HG03025 (cell line): ENCODE measurements around the gene TERC.

Source experiments
- ATAC-seq: cut with Tn5 transposase; IDR thresholded peaks from one replicate; pipeline ENCODE4 v1.9.1; 2021; ENCODE audit warnings: mild to moderate bottlenecking, moderate library complexity; ENCODE audit not compliant: unreplicated experiment, low FRiP score

The TERC gene

DNA sequence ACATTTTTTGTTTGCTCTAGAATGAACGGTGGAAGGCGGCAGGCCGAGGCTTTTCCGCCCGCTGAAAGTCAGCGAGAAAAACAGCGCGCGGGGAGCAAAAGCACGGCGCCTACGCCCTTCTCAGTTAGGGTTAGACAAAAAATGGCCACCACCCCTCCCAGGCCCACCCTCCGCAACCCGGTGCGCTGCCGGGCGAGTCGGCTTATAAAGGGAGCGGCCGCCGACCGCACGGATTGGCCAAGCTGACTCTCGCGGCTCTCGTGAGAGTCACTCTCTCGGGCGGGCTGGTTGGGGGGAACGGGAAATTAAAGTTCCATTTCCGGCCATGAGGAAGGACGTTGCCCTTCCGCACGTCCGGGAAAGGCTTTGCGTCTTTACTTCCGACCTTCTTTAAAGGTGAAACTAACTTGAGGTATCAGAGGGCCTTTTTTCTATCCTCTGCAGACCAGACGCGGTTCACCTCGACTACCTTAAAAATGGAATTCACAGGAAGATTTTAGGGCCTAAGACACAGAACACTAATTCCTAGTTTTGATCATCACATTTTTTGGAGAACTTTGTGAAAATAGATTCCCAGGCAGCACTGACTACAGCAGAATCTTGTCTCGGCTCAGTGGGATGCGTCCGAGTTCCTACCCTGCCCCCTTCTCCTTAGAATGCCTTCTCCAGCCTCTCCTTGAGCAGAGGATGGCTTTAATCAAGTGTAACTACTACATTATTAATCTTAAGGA, at the start of gene TERC:
Gene TERC (minus strand): TSS at position 179 of the 731 bp plus-strand sequence.
- peak; percentile 79 for ATAC-seq

DNA sequence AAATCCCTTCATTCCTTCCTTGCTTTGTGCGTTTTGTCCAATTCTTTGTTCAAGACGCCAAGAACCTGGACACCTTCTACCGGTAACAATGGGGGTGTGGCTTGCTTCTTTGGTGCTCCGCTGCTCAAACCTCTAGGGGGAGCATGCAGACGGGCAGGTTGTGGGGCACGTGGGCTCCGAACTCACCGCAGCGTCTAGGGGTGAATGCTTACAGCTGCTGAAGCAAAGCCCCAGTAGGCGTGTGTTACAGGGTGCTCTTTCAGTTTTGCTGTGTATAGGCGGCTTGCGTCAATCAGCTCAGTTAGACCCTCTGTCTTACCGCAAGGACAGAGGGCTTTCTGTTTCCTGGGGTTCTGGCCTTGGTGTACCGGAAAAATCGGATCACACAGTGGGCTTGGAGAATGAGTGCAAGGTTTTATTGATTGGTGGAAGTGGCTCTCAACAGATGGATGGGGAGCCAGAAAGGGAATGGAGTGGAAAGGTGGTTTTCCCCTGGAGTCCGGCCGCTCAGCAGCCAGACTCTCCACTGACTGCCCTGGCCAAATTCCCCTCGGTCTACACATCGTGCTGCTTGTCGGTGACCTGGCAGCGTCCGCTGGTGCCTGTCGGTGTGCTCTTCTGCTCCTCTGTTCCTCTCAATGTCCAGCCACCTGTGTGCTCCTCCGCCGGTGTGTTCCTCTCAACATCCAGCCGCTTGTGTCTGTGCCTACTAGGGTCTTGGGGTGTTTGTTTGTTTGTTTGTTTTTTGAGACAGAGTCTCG, 49.1 kb upstream of the TERC start:
- ATAC-seq = peak; percentile 87

DNA sequence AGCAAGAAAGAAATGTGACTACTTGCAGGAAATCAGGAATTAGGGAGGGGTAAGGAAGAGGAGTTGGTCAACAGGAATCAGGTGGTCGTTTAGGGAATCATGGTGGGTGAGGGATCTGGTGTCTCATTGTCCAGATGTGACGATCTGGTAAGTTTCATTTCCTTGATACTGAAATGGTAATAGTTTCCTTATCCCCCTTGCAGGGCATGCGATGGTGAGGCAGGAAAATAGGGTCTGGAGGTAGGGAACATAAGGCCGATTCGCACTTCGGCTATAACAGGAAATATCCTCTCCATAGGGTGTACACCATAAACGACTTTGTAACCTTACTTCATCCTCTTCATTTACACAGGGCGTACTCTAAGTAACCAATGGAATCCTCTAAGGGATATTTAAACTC, 48.4 kb upstream of the TERC start:
- ATAC-seq = no peak

DNA sequence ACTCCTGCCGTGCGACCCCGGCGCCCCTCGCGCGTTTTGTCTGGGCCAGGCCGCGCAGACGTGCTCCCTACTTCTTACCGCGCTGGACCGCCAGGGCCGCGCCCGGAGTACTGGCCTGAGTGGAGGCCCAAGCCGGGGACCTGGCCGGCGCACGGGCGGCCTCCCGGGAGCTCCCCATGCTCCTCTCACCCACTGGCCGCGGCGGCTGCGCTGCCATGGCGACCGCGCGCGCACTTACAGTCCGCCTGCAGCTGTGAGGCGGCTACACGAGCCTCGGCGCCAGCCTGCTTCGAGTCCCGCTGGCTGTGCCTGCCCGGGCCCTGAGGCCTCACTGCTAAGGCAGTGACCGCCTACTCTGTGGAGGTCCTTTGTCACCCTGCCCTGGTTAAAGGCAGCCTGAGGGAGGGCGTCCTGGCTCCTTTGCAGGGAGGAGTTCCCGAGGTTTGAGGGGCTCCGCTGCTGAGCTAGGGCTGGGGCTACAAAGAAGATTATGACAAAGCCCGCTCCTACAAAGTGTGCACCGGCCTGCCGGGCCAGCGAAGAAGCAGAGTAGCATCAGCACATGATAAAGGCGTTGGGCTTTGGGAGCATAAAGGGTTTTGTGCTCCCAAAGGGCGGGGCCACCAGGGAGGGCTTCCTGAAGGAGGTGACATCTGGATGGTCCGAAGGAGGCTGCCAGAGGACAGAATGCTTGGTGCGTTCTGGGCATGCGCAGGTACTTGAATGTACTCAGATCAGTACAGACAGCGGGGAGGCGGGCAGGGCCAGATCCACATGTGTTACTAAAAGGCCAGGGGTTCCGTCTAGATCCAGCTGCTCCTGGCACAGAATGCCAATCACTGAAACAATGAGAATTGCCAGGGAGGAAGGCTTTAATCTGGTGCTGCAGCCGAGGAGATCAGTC, 47.7 kb upstream of the TERC start, which contains the start of the genes LRRC34 and LRRIQ4:
Gene LRRC34 (minus strand): TSS at position 573 of the 904 bp plus-strand sequence. CDS start 356 bp downstream, at position 217.
Gene LRRIQ4 (plus strand): TSS at position 539 of the 904 bp plus-strand sequence. CDS start 9,052 bp downstream, outside the sequence.
- ATAC-seq = peak; percentile 61

DNA sequence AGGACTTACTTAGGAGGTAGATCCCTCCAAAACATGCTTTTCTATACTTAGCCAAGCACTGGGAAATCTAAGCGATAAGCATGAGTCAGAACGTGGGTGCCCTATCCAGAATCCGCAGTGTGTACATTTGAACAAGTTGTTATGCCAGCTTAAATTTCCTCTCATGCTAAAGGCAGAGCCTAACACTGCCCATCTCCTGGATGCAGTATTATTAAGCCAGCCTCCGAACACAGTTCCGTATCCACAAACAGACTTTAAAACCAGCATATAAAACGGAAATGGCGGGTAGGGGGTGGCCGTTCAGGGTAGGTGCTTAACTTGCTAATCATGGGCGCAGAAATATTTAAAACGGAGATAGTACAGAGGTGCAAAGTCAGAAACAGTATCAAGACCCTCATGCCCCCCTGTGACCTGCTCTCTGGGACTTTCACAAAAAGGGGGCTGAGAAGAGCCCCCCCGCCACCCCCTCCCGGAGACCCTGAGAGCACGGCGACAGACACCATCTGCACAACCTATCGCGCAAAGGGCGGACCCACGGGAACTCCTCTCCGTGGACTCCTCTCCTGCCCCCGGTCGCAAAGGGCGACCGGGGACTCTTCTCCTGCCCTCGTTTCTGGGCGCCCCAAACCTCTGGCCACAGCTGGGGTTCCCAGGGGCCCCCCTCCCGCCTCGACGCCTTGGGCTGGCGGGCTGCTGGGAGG, 46.9 kb upstream of the TERC start:
- ATAC-seq = peak; percentile 6

DNA sequence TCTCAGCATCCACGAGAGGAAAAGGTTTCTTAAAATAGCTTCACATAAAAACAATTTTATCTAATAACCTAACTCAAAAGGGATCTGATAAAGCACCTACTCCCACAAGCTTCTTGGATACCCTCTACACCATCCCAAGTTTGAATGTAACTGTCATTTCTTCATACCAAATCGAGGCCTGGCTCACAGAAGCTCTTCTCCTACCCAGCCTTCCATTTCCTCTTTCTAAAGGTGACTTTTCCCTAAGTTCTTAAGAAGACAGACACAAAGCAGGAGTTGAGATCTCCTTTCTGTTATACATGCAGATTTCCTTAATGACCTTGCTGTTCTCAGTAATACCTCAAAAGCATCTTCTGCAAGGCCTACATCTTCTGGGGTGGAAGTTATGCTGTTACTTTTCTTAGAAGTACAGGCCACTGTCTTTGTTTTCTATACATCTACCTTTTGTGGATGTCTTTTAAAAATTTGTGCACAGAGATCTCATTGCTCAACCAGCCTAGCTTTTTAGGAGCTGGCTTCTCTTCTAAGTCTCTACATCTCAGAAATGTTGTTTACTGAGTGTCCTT, 44.5 kb upstream of the TERC start:
- no peak for ATAC-seq

DNA sequence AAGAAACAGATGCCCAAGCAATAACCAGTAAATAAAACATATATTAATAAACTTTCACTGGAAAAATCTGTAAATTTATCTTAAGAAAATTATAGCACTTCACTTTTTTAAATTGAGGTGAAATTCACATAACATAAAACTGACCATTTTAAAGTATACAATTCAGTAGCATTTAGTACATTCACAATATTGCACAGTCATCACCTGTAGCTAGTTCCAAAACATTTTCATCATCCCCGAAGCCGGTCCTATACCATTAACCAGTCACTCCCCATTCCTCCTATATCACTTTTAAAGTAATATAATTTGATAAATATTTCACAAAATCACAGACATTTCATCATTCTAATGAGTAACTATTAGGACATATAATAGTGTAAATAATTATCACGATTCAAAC, 39.8 kb upstream of the TERC start:
- ATAC-seq = no peak

DNA sequence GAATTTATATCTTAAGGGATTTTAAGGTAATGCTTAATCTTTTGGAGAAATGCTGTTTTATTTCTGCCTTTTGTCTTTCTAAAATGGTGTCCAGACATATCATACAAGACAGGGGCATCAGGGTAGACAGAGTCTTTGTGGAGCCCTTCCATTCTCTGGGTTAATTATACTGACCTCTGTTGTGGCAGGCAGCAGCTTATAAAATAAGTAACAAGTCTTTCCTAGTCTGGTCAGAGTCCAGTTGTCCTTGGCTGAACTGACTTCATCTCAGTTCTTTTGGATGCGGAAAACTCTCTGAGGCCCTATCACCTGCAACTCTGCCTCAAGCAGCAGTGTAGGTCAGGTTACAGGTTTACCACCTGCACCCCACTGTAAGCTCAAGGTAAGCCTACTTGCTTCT, 27.5 kb upstream of the TERC start:
- ATAC-seq = no peak

DNA sequence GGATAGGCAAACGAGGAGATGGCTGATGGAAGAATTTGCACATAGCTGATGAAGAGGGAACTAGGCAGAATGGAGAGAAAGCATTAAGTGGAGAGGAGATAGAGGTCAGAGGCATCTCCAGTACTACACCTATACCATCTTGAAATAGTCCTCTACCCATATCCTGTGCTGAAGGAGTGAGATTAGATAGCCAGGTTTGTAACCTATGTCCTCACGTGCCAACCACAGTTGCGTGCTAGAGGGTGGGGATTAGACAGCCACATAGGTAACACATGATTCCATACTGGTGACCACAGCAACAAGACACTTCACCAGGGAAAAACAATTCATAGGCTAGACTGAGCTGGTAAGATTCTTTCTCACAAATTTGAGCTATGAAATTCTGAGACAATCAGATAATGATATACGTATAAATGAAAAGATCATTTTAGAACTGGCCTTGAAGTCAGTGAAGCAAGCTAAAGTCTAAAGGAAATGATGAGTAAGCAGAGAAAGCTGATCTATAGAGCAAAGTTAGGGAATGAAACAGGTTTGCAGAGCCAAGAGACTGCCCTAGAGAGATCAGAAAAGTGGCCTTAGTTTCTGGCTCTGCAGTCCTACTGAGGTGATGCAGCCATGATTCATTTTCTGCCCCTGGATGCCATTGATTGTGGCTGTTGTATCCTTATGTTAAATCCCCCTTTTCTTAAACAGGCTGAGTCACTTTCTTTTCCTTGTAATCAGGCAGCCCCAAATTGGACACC, 26.0 kb upstream of the TERC start:
- no peak for ATAC-seq

DNA sequence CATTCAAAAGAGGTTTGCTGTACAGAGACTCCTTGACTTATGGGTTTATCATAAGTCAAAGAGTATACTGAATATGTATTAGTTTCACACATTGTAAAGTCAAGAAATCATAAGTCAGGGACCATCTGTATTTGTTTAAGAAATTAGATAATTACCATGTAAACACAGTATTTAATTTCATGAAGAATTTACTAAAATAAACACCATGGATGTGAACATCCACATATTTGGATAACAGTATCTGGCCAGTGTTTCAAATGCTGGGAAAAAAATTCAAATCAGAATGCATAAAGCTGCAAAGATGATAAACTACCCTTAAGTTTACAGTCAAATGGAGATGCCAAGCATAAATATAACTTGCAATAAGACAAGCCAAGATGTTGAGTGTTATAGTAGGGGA, 25.4 kb upstream of the TERC start:
- ATAC-seq = no peak

DNA sequence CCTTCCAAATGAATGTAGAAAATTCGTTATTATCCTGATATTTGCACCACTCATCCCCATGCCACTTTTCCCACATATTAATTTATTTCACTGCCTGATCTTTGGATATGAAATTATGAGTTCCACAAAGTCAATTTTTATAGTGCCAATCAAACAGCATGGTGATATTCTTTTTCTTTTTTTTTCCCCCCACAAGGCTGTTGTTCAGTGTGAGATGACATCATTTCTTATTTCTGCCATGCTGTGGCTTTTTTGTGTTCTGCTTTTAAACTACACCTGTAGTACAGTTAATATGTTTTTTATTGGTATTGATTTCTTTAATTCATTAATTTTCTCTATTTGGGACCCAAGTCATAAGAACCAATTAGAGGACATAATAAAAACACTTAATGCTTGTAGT, 22.9 kb upstream of the TERC start:
- ATAC-seq = no peak

DNA sequence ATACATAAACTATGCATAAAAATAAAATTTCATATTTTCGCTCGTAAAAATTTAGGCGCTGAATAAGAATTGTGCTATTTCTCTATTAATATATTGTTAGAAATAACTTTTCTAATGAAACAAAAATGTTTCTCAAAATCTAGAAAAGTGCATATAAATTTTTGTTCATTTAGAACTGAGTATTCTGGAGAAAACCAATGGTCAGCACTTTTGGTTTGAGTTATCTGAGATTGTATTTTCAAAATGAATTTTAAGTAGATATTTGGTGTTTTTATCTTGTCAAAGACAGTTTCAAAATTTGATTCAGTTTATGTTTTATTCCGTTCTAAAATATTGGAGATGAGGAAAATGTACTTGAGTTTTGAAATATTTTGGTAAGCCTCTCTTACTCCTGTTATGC, 22.3 kb upstream of the TERC start:
- ATAC-seq = no peak

DNA sequence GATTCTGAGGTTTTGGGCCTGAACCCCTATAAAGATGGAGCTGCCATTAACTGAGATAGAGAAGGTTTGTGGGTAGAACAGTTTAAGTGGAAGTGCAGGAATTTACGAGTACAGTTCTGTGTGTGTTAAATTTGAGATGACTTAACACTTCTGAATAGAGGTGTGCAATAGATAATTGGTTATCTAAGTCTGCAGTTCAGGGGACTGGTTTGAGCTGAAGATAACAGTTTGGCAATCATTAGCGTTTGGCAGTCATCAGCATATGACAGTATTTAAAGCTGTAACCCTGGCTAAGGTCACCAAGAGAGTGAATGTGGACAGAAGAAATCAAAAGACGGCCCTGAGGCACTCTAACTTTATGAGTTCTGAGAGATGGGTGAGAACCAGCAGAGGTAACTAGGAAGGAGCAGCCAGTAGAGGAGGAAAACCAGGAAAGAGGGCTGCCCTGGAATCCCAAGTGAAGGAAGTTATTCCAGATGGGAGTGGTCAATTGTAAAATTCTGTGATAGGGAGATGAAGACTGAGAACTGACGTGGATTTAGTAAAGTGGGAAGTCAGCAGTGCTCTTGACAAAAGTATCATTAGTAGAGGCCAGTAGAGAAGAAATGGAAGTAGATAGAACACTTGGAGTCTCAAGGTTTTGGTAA, 16.5 kb upstream of the TERC start:
- ATAC-seq = no peak

DNA sequence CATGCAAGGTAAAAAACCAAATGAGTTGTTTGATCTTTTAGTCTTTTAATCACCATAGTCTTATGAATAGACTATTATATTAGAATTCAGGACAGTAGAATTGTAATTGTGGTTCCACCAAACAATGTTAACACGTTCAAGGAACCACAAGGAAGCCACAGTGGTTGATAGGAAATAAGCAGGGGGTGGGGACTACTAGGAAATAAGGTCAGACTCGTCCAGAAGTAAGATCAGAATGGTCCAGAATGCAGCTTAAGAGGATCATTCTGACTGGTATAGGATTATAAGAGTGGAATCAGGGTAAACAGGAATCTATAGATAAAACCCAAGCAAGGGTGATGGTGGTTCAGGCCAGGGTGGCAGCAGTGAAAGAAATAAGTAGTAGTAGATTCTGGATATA, 15.9 kb upstream of the TERC start:
- no peak for ATAC-seq

DNA sequence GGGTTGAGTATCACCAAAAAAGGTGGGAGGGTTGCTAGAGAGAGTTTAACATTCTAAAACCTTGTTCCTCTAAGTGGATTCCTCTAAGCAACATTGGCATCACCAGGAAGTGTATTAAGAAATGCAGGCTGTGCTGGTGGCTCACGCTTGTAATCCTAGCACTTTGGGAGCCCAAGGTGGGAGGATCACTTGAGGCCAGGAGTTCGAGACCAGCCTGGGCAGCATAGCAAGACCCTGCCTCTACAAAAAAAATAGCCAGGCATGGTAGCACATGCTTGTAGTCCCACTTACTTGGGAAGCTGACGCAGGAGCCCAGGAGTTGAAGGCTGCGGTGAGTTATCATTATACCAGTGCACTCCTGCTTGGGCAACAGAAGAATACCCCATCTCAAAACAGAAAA, 13.0 kb upstream of the TERC start:
- ATAC-seq = no peak

DNA sequence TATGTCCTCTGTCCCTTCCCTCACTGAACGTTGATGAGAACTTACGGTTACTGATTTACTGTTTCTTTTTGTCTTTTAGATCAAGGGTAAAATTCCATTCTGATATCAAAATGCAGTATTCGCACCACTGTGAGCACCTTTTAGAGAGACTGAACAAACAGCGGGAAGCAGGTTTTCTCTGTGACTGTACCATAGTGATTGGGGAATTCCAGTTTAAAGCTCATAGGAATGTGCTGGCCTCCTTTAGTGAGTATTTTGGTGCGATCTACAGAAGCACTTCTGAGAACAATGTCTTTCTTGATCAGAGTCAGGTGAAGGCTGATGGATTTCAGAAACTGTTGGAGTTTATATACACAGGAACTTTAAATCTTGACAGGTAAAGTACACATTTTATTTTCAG, 9.3 kb upstream of the TERC start:
- no peak for ATAC-seq

DNA sequence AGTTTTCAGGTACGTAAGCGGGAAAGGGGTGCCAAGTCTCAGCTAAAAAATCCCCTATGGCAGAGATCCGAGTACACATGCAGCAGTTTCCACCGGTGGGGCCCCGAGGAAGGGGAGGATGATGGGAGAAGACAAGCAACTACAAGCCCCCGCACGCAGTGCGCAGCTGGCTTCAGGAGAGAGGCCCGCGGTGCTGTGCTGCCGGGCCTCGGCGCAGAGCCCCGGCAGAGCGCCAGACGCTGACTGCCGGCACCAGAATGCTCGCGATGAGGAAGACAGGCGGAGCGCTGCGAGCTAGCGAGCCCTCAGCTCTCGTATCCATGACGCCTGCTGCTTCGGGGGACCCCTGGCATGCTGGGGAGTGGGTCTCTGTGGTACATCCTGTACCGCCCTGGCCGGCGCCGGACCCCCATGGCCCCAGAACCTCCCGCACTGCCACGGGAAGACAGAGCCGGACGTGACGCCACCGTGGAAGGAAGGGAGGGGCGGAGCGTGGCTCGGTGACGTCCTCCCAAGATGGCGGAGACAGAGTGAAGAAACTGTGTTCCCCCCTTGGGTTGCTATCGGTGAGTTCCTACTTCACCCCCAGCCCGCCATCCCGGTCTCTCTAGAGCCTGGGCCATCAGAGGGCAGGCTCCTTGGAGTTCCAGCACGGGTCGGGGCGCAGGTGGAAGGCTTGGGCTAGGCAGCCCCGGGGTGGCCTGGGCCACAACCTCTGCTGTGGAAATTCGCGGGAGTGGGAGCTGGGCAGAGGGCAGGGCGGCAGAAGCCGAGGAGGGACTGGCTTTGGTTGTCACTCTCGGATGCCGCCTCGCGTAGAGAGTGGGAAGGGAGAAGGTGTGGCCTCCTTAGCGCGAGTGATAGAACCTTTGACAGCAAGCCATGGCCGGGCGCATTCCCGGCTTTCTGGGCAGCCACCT, 8.3 kb upstream of the TERC start, which contains the start of gene MYNN:
Gene MYNN (plus strand): TSS at position 500 of the 920 bp plus-strand sequence. CDS start 900 bp downstream, outside the sequence.
- peak; percentile 87 for ATAC-seq
